Right renal cortex interstitium (tissue), 3 donors: ENCODE results near the gene CES1. TPM values are rescaled to one million over a fixed set of nuclear protein-coding genes. Genes with fewer than 3 reads are reported as not detected.
A peak's percentile ranks its signal among the peaks of the same experiment; 100 is the strongest.
"Not testable (repeated sequence)": the region's sequence is repeated elsewhere in the genome, so short reads cannot be mapped to it uniquely, and the experiment has no call there.

Experiments
- DNase-seq, 3 donors: peaks; one replicate each; pipeline ENCODE4 v3.0.0-alpha.2; 2013; ENCODE audit warnings: low read depth in 3 of 3, low spot score in 2 of 3
- polyA plus RNA-seq, 3 donors: library from polyadenylated mRNA; unstranded; fragments of 120-200 nt; gene quantifications; one replicate each; pipeline ENCODE4 v1.2.1, GENCODE V29; 2013; ENCODE audit not compliant: insufficient read length in 3 of 3

Gene CES1
- polyA plus RNA-seq, 3 donors = 2.0 to 18.3 (median 2.1) TPM

DNA sequence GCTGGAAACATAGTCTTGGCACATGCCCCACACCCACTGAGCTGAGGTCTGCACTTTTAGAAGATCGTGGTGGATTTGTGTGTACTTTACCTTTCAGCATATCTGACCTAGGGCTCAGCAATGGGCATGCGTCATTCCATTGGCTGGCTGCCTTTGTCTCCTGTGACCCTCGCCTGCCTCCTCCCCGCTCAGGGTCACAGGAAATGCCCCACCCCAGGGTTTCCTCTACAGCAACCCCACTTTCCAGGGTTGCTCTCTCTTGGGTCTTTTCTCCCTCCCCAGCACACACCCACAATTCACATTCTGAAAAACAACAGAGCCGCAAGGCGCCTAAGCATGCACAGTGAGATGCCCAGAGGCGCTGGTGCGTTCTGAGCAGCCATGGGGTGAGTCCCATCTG lies 29.2 kb downstream of the CES1 start:
- not testable (repeated sequence) for DNase-seq

DNA sequence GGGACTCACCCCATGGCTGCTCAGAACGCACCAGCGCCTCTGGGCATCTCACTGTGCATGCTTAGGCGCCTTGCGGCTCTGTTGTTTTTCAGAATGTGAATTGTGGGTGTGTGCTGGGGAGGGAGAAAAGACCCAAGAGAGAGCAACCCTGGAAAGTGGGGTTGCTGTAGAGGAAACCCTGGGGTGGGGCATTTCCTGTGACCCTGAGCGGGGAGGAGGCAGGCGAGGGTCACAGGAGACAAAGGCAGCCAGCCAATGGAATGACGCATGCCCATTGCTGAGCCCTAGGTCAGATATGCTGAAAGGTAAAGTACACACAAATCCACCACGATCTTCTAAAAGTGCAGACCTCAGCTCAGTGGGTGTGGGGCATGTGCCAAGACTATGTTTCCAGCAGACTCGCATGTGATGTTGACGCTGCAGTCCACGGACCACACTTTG lies 39.9 kb downstream of the CES1 start:
- not testable (repeated sequence) for DNase-seq

DNA sequence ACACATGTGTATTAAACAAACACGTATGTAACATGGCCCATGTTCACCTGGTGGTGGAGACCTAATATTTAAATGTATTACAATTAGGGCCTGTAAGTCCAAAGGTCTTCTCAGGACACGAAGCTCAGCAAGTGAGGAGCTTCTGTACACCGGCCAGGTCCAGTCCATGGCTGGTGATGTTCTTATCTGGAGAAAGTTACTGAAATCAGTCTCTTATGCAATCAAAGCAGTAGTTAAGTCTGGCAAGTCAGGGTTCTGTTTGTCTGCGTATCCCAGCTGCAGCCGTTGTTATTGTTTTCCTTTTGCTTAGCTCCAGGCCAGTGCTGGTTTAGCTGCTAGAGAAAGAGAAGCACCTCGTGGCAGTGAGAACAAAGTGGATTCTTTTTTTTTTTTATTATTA lies 41.4 kb downstream of the CES1 start:
- DNase-seq = not testable (repeated sequence)

DNA sequence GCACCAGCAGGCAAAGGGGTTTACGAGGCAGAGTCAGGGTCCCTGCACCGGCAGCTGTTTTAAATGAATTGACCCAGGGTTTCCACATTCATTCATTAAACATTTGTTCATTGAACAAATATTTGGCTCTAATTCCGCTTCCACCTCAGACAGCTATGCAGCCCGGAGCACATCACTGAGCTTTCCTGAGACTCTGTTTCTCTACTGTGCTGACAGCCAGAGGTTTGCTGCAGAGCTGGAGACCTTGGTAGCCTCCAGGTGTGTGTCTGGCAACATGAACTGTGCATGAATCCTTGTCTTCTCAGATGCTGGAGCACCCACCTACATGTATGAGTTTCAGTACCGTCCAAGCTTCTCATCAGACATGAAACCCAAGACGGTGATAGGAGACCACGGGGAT lies 42.7 kb downstream of the CES1 start:
- not testable (repeated sequence) for DNase-seq

DNA sequence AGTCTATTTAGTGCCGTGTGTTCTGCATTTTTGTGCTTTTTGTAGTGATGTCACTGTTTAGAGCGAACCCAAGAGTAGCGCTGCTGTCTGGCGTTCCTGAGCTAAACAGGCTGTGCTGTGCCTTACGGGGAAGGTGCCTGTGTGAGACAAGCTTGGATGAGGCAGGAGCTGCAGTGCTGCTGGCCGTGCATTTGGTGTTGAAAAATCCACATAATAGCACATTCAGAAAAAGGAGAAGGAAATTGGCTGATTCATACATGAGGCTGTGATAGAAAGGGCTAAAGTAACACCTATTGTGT lies 50.2 kb downstream of the CES1 start:
- not testable (repeated sequence) for DNase-seq

DNA sequence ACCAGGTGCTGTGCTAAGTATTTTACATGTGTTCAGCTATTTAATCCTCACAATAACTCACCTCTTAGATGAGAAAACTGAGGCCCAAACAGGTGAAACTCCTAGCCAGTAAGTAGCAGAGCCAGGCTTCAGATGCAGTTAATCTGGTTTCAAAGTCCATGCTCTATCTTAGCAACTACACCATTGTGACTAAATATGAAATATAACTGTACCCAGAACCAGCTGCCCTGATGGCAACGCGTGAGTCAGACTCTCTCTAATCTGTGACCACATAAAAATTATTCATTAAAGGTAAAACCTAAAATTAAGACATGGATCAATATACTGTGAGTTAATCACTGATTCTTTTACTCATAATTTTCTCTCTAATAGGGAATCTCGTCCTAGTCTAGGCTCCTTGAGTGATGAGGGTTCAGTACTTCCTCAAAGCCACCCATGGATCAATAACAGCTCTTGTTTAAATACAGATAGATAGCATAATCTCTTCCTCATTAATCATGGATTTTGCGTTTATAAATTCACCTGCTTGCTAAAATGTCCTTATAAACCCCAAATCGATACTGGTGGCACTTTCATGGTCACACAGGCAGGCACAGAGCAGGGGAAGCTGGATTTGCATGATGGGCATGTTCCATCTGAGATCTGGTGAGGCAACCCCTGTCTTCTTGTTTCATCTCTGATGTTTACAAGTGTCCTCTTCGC lies 50.7 kb downstream of the CES1 start:
- DNase-seq = not testable (repeated sequence)

DNA sequence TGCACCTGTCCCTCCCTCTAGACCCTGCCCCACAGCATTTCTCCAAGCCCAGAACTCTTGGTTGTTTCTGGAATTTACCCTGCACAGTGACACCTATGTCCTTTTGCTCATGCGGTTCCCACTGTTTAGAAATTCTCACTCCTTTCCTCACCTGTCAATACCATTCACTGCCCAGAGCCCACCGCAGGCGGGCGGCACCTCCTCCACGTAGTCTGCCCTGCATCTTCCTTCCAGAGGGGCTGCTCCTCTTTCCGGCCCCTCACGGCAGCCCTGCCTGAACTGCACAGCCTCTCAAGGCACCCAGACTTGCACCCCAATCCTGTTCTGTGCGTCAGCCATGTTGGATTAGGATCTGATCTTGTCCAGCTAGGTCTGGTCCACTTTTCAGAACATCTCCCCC lies 51.4 kb downstream of the CES1 start:
- DNase-seq = not testable (repeated sequence)

DNA sequence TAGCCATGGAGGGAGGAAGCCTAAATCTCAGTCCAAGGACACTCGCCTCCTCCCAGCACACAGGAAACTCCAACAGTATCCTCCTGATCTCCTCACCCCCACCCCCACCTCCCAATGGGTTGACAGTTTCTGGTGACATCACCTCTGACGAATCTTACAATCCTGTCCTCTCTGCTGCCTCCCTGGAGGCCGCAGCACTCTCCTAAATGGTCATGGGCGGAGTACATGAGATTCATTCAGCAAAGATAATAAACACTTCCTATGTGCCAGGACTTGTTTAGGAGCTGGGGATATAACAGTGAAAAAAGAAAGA lies 52.8 kb downstream of the CES1 start:
- not testable (repeated sequence) for DNase-seq

DNA sequence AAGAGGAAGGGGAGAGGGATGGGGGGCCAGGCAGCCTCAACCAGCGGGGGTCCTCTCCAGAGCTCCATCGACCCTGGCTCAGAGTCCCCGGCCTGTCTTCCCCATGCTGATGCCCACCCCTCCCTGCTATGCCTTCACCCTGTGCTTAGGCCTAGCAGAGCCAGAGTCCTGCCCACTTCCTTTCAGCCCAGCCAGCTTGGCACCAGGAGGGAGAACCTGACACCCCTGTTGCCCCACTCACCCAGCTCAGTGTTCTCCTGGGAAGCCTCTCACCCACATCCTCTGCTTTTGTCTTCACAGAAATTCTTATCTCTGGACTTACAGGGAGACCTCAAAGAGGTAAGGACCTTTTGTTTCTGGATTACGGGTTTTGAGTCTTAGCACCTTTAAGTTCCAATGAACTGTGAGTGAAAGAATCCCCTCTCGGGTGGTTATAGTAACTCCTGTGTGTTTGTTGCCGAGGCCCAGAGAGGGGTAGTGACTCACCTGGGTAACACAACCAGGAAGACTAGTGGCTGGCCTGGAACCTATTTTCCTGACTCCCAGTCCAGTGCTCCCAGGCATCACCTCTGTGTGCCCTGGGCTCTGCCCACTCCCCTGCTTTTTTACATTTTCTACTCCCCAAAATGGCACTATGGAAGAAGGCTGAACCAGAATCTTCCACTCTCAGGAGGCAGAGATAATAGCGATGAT lies 53.3 kb downstream of the CES1 start:
- no peak for DNase-seq

DNA sequence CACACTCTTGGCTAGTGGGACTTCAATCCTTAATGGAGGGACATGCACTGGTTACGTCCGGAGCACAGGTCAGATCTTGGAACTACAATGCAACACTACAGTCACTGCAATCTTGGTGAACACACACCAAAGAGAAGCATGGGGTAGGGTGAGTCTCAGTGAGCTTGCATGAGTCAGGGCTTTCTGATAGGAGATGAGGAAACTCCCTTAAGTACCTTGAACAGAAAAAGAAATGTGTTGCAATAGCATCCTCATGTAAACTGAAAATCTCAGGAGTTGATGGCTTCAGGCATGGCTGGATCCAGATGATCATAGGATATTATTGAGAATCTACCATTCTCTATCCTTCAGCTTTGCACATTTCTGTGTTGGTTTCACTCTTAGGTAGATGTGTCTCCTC lies 54.1 kb downstream of the CES1 start:
- no peak for DNase-seq

DNA sequence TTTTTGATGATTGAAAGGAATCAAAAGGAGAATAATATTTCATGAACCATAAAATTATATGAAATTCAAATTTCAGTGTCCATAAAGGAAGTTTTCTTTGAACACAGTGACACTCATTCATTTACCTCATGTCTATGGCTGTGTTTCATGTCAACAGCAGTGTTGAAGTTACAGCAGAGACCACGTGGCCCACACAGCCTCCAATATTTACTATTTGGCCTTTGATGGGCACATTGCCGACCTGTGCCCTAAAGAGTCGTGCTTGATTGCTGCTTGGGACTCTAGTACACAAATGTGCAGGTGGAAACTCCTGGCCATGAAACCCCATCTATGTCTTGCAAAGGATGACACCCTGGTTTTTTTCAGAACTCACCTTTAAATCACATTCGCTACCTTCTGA lies 57.0 kb downstream of the CES1 start:
- DNase-seq = no peak

DNA sequence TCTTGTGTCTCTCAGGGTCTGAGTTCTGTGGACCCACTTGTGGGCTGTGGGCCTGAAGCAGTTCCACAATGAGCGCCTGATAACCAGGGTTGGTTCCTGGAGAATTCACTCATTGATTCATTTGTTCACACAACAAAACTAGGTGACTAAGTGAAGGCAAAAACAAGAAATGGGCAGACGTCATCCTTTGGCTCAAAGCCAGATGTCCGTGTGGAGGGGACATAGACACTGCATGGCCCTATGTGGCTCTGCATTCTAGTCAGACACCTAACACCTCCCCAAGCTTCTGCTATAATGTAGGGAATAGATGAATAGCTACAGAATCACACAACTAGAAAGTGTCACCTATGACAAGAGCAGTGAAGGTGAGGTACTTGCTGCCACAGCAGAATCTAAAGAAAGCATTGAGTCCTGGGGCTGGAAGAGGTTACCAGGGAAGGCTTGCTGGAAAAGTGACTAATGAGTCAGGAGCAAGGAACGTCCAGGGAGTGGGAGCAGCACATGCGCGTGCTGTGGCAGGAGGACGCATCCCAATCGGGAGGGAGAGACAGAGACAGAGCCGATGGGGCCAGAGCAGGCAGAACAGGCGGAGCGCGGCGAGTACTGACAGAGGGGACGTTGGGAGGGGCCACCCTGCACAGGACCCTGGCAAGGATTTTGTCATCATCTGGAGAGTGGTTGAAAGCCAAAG lies 58.9 kb downstream of the CES1 start:
- DNase-seq = no peak

DNA sequence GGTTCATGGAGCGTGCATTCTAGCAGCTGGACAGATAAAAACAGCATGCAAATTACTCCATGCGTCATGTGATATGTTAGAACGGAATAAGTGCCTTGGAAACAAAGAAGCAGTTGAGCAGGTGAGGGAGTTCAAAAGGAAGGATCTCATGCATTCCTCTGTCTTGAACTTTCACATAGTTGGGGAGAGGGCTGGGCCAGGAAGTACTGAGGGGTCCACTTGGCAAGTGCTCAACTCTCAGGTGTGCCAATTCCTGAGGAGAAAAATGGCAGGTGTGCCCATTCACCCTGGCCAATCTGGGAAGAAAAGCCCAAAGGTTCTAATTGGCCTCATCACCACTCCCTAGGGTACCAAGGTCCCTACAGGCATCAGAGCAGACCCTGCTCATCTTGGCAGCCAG lies 67.7 kb downstream of the CES1 start:
- no peak for DNase-seq

DNA sequence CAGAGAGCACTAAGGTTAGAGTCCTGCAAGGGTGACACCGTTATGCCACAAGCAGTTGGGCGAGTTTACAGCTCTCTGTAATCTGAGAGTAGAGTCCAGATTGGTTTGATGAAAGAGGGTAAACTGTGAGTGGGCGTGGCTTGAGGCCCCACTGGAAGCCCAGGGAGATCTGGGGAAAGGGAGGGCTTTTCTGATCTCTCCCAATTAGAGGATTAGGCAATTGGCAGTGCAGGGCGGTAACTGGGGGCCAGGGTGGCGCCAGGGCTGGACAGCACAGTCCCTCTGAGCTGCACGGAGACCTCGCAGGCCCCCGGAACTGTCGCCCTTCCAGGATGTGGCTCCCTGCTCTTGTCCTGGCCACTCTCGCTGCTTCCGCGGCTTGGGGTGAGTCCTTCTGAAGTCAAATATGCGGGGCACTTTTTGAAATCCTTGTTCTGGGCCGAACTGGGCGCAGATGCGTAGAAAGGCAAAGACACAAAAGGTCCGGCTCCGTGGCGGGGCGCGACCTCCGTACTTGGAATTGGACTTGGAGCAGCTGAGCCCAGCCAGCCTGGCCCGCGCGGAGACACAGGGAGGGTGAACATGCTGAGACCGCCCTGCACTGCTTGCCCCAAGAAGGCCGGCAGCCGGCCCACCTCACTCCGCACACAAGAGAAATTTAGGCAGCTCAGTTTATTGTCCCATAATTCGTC lies 72.4 kb downstream of the CES1 start:
- DNase-seq = peak in 2 of 3 donors; percentile 25 to 34

DNA sequence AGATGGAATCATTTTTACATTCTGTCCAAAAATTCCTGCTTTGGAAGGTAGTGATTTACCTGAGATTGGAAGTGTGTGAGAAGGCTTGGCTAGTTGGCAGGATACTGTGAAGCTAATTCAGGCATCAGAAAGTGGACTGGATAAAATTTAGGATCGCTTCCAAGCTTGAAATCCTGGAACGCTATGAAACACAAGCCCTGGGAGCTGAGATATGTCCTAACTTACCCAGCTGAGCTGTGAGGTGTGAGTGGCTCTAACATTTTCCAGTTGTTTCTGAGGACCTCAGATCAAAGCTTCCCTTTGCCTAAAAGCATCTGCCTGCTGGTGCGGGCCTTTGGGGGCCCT lies 73.0 kb downstream of the CES1 start:
- not testable (repeated sequence) for DNase-seq

DNA sequence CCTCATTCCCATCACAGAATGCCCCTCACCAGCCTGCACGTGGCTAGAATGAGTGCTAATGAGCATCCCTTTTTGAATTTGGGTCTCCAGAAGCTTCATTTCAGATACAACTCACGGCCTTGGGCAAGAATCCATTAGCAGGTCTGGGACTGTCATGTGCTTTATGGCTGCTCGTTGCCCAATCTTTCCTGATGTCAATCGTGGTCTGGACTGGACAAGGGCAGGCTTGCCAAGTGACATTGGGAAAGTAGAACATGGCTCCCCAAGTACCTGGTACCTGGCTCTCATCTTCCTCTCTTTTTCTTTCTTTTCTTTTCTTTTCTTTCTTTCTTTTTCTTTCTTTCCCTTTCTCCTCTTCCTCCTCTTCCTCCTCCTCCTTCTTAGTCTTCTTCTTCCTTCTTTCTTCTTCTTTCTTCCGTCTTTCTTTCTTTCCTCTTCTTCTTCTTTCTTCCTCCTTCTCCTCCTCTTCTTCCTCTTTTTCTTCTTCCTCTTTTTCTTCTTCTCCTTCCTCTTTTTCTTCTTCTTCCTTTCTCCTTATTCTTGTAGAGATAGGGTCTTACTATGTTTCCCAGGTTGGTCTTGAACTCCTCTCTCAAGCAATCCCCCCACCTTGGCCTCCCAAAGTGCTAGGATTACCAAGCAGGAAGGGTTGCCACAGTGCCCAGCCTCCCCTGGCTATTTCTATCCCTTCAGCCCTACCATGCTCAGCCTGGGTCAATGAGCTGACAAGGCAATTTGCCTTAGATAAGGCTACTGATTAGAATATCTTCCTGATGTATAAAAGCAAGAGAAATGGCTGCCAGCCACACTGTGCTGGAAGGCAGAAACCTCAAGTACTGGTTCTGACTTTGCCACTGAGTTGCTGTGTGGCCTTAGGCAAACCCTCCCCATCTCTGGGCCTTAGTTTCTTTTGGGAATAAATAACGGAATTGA lies 75.0 kb downstream of the CES1 start:
- not testable (repeated sequence) for DNase-seq

DNA sequence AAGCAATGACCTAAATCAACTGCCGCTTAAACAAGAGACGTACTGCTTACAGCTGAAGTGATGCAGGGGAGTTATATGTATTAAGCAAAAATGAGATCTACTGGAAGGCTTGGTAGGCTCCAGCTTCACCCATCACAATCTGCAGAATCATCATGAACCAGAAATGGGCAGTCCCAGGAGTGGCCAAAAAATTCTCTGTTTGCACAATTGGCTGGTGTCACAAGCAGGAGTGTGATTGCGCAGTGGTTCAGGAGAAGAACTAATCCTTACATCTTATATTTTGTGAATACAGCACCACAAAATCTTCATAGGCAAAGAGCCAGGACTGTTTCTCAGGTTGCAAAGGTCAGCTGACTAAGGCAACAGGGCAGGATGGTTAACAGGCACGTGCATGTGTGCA lies 75.9 kb downstream of the CES1 start:
- DNase-seq = no peak

DNA sequence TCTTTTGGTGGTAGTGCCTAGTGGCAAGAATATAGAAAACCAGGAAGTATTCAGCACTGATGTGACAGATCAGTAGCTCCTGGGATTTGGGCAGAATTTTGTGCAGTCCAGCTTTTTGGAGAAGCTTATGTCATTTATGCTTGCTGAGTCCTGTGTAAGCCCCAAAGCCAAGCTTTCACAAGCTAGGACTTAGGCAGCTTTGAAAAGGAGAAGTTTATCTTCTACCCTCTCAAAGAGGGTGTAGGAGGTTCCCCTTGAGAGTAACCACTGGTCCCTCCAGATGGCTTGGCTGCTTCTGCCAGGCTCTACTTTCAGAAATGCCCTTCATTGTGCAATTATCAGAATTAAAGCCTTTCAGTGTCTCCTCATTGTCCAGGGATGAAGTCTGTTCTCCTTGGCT lies 78.8 kb downstream of the CES1 start:
- no peak for DNase-seq

DNA sequence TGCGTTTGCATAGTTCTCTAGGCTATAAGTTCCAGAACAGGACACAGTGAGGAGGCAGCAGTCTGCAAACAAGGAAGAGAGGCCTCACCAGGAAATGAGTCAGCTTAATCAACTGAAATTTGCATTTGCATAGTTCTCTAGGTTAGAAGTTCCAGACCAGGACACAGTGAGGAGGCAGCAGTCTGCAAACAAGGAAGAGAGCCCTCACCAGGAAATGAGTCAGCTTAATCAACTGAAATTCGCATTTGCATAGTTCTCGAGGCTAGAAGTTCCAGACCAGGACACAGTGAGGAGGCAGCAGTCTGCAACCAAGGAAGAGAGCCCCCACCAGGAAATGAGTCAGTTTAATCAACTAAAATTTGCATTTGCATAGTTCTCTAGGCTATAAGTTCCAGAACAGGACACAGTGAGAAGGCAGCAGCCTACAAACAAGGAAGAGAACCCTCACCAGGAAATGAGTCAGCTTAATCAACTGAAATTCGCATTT lies 79.7 kb downstream of the CES1 start:
- DNase-seq = not testable (repeated sequence)
